Adrenal gland (tissue), 5 donors: ENCODE measurements around the gene RSPH3.

Source experiments
- POLR2A ChIP-seq, 2 donors: fragments of 450-650 bp; IDR thresholded peaks; one replicate each; pipeline ENCODE4 v1.6.1; 2017; ENCODE audit warnings: antibody characterized with exemption in 2 of 2, mild to moderate bottlenecking in 2 of 2, moderate library complexity in 1 of 2
- TF ChIP-seq, protein P1 (sequence below), 6 experiments: fragments of 450-650 bp in 4 of 6; fragments of 200-600 bp in 2 of 6; sonication (generic) in 1 of 6; IDR thresholded peaks; 1 replicate in 5 of 6; 2 replicates in 1 of 6; pipeline versions ENCODE4 v1.5.1 to v1.8.0; 2016 to 2021; ENCODE audit warnings: antibody characterized with exemption in 6 of 6, mild to moderate bottlenecking in 2 of 6, moderate library complexity in 1 of 6
- donor health status: DM: no; HTN: no; CAD: no.

DNA sequence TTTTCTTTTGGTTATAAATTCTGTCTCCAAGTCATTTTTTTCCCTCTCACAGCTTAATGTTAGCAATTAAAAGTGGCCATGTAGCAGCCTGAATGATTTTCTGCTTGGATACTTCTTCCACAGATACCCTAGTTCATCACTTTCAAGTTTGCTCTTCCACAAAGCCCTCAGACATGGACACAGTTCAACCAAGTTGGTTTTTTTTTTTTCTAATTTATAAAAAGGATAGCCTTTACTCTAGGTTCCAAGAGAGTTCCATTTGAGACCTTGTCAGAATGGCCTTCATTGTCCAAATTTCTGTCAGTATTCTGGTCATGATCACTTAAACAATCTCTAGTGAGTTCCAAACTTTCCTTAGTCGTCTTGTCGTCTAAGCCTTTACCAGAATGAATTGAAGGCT lies 40.0 kb downstream of the RSPH3 start:
- TF ChIP-seq, protein P1, sequence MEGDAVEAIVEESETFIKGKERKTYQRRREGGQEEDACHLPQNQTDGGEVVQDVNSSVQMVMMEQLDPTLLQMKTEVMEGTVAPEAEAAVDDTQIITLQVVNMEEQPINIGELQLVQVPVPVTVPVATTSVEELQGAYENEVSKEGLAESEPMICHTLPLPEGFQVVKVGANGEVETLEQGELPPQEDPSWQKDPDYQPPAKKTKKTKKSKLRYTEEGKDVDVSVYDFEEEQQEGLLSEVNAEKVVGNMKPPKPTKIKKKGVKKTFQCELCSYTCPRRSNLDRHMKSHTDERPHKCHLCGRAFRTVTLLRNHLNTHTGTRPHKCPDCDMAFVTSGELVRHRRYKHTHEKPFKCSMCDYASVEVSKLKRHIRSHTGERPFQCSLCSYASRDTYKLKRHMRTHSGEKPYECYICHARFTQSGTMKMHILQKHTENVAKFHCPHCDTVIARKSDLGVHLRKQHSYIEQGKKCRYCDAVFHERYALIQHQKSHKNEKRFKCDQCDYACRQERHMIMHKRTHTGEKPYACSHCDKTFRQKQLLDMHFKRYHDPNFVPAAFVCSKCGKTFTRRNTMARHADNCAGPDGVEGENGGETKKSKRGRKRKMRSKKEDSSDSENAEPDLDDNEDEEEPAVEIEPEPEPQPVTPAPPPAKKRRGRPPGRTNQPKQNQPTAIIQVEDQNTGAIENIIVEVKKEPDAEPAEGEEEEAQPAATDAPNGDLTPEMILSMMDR (IDR thresholded peaks at IDR 0.05), result no peak
- TF ChIP-seq POLR2A (IDR thresholded peaks at IDR 0.05), result no peak
